ENCODE measurements around the gene CCDC89. TPM values are rescaled to one million over a fixed set of nuclear protein-coding genes. Genes with fewer than 3 reads are reported as not detected.
A peak's percentile ranks its signal among the peaks of the same experiment; 100 is the strongest.

Gene CCDC89
- total and polyA plus RNA-seq, 12 donors, result 0.61 to 2.3 (median 1.8) TPM; not detected in 1

- H3K27ac ChIP-seq, result peak overlapping the region in 1 of 5 donors; percentile 3
- DNase-seq, result peak in 3 of 7 donors; percentile 3 to 27 (median 8)
- no peaks in the 10 kb centered on the region for H3K9me3 ChIP-seq (replicated peaks in 1 of 3)
- WGBS, 4 donors, result 63 to 73% (median 71%) methylated on average over 10 of the region's 10 CpGs
- intact Hi-C loops (cut with DNase I), result no loop called here
- H3K4me1 ChIP-seq (replicated peaks in 1 of 2), result no peaks in the 10 kb centered on the region
- H3K4me3 ChIP-seq, result no peak overlapping the region
- no peaks in the 10 kb centered on the region for H3K27me3 ChIP-seq
- no peak for TF ChIP-seq POLR2A (IDR thresholded peaks at IDR 0.05)
- H3K36me3 ChIP-seq (replicated peaks in 1 of 2), result no peaks in the 10 kb centered on the region
These were observed 33.2 kb upstream of the CCDC89 start for GRCh38 chr11:85718991-85719807.

DNA sequence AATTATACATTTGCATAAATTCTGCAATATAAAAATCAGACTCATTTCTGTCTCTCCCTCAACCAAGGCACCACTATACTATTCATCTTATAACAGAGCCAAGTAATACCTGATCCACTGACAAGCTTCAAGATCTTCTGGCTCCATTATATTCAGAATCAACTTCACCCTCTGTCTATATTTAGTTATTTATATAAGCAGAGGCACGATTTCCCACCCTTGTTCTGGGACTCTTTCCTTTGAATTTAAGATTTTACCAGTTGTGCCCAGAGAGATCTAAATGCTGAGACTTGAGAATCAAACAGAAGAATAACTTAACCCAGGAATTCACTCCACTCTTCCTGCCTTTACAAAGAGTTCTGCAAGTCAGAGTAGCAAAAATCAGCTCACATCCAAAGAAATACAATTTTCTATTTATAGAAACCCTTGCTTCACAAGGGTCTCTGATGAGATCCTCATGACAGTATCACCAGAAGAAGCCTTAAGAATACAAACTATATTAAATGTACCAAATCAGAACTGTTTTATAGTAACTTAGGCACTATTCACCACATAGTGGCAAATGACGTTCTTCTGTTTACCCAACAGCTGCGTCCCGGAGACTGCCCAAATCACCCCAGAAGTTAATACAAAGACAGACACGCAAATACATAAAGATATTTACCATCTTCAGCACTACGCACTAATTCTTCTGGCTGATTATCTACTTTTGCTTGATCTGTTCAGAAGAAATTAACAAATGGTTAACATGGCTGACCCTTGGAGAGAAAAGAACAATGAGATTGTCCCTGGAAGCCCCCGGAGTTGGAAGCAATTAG, 32.3 kb upstream of the CCDC89 start:
- Histone ChIP-seq H3K4me3 (no peak overlapping the region), H3K27me3 (no peaks in the 10 kb centered on the region), H3K9me3 (replicated peaks in 1 of 3) (no peaks in the 10 kb centered on the region), H3K27ac (peak overlapping the region in 1 of 5 donors; percentile 3), H3K36me3 (replicated peaks in 1 of 2) (no peaks in the 10 kb centered on the region), H3K4me1 (replicated peaks in 1 of 2) (no peaks in the 10 kb centered on the region)
- TF ChIP-seq CTCF (IDR thresholded peaks at IDR 0.05) (no peak), POLR2A (IDR thresholded peaks at IDR 0.05) (no peak)
- no peak for DNase-seq
- WGBS, 4 donors, result 71 to 78% (median 77%) methylated on average over 7 of the region's 7 CpGs
- intact Hi-C loops (cut with DNase I), result no loop called here

DNA sequence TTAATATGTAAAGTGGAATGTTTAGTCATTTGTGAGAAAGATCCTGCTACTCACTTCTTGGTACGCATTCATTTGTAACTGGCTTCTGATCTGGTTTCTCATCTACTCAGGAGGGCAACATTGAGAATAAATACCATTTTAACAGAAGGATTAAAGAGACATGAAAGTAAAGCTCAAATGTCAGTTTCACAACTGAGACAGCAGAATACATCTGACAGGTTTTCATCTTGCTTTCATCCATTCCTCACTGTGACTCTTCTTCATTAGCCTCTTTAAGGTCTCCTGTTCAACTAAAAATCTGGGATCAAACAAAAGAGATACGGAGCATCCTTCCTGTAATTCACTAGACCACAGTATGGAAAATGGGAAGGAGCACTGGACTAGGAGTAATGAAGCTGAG, 31.4 kb upstream of the CCDC89 start:
- H3K27me3 ChIP-seq, result no peaks in the 10 kb centered on the region
- H3K4me1 ChIP-seq (replicated peaks in 1 of 2), result no peaks in the 10 kb centered on the region
- no peaks in the 10 kb centered on the region for H3K36me3 ChIP-seq (replicated peaks in 1 of 2)
- 85 to 91% (median 88%) methylated on average over 2 of the region's 2 CpGs for WGBS, 4 donors
- intact Hi-C loops (cut with DNase I), result no loop called here
- no peak for DNase-seq
- H3K9me3 ChIP-seq (replicated peaks in 1 of 3), result no peaks in the 10 kb centered on the region
- no peak overlapping the region for H3K27ac ChIP-seq
- no peak overlapping the region for H3K4me3 ChIP-seq
- TF ChIP-seq CTCF (IDR thresholded peaks at IDR 0.05) (no peak), POLR2A (IDR thresholded peaks at IDR 0.05) (no peak)

DNA sequence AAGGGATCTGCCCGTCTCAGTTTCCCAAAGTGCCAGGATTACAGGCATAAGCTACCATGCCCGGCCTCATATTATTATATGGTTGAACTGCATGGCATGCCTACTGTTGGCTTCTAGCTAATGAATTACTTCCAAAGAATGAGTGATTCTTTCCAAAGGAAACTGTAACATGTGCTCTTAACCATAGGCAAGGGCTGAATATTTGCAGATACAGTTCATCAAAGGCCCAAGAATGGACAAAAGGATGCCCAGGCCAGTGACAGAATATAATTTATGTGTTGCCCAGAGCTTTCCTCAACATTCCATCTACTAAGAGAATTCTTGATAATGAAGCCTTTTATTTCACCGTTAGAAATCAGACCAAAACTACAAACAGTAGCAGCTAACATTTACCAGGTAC, 27.0 kb upstream of the CCDC89 start:
- H3K27ac ChIP-seq, result no peak overlapping the region
- no peaks in the 10 kb centered on the region for H3K36me3 ChIP-seq (replicated peaks in 1 of 2)
- TF ChIP-seq CTCF (IDR thresholded peaks at IDR 0.05) (no peak), POLR2A (IDR thresholded peaks at IDR 0.05) (no peak)
- WGBS, 4 donors, result 86 to 100% (median 90%) methylated on average over 3 of the region's 3 CpGs
- no peak for DNase-seq
- intact Hi-C loops (cut with DNase I), result no loop called here
- H3K9me3 ChIP-seq (replicated peaks in 1 of 3), result no peaks in the 10 kb centered on the region
- H3K27me3 ChIP-seq, result no peaks in the 10 kb centered on the region
- H3K4me1 ChIP-seq (replicated peaks in 1 of 2), result no peaks in the 10 kb centered on the region
- no peak overlapping the region for H3K4me3 ChIP-seq
